GM18499 (cell line): ENCODE data around the gene CKM.
"Not testable (repeated sequence)": the region's sequence is repeated elsewhere in the genome, so short reads cannot be mapped to it uniquely, and the experiment has no call there.

Experiments
- ATAC-seq: cut with Tn5 transposase; IDR thresholded peaks from one replicate; pipeline ENCODE4 v1.9.1; 2021; ENCODE audit warnings: moderate number of reproducible peaks; ENCODE audit not compliant: insufficient read depth, unreplicated experiment

Gene CKM

DNA sequence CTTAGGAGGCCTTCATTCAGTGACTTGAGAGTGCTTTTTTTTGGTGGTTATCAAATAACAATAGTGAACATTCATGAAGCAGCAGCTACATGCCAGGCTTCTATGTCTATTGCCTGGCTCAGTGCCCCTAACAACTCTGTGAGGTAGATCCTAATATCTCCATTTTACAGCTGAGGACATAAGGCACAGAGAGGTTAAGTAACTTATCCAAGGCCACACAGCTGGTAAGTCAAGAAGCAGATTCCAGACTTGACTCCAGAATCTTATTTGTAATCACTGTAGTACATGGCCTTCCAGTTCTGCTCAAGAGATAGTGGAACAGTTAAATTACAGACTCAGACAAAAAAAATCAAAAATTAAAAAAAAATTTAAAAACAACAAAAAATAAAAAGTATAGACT lies 26.8 kb downstream of the CKM start:
- ATAC-seq = no peak

- no peak for ATAC-seq
Measured at GRCh38 chr19:45294291-45295029, 28.2 kb downstream of the CKM start.

DNA sequence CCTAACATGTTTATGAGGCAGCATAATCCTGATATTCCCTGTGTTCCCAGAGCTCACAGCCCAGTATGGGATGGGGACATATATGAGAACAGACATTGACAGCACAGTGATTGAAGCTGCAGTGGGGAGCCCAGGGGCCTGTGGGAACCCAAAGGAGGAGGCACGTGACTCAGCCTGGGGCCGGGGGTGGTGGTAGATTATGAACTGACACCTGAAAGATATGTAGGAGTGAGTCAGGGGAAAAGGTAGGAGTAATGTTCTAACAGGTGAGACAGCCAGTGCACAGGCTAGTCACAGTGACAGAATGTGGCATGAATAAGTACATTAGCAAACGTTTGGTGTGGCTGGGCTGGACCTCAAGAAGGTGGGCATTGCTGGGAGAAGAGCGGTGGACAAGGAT lies 29.0 kb downstream of the CKM start:
- ATAC-seq = no peak

GRCh38 chr19:45291834-45292233 lies 30.8 kb downstream of the CKM start:
- no peak for ATAC-seq

- no peak for ATAC-seq
Measured at GRCh38 chr19:45290381-45290931, 32.2 kb downstream of the CKM start.

DNA sequence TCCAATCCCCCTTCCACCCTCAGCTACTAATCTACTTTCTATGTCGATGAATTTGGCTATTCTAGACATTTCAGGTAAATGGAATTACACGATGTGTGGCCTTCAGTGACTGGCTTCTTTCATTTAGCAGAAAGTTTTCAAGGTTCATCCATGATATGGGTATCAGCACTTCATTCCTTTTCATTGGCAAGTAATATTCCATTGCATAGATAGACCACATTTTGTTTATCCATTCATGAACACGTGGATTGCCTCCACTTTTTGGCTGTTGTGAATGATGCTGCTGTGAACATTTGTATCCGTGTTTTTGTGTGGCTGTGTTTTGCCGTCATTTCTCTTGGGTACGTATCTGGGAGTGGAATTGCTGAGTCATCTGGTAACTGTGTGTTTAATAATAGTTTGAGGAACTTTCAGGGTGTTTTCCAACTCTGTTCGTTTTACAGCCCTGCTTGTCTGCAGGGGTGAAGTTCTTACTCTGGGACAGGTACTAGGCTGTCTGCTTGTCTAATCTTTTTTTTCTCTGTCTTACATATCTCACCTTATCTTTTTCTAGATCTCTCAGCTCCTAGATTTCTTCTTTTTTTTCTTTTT lies 39.1 kb downstream of the CKM start:
- ATAC-seq = no peak

- no peak for ATAC-seq
Measured at GRCh38 chr19:45280471-45280961, 42.2 kb downstream of the CKM start.

GRCh38 chr19:45279587-45280192 lies 43.0 kb downstream of the CKM start:
- ATAC-seq = no peak

GRCh38 chr19:45278087-45278486 lies 44.6 kb downstream of the CKM start:
- no peak for ATAC-seq

- ATAC-seq = no peak
Measured at GRCh38 chr19:45276284-45276687, 46.4 kb downstream of the CKM start.

DNA sequence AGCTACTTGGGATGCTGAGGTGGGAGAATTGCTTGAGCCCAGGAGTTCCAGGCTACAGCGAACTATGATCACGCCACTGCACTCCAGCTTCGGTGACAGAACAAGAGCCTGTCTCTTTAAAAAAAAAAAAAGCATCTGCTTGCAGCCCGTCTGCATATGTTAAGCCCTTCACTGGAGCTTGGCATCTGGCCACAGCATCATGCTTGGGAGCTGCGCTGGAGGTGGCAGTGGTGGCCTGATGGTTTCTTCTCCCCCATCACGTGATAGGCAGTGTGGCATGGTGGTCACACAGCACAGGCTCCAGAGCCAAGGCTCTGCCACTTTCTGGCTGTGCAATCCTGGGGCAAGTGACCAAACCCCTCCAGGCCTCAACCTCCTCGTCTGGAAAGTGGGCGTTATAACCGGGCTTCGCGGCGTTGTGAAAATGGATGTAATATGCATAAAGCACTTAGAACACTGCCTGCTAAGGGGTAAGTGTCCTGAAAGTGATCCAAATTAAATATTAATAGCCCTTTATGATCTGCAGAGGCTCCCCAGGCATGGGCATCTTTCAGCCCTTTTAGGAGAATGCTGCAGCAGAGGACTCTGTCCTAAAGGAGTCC lies 47.2 kb downstream of the CKM start:
- ATAC-seq = no peak

DNA sequence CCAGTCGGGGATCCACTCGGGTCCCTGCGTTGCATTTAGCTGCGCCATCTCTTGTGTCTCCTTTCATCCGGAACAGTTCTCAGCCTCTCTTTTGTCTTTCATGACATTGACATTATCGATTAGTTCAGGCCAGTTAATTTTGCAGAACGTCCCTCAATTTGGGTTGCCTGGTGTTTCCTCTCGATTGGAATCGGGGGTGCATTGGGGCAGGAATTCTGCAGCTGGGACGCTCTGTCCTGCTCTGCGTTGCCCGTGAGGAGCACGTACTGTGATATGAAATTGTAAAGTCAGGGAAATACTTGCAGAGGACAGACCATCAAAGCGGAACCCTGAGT lies 49.2 kb downstream of the CKM start:
- ATAC-seq = no peak

DNA sequence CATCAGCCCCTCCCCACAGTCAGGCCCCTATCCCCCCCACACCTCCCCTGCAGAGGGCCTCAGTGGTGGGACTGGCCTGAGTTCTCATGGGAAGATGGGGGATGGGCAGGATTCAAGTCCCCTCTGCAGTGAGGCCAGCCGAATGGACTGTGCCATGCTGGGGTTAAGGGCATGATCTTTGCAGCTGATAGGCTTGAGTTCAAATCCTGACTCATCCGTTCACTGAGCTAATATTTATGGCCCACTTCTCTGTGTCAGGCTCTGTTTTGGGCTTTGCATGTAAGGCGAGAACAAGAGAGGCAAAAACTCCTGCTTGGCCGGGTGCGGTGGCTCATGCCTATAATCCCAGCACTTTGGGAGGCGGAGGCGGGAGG lies 51.0 kb downstream of the CKM start:
- no peak for ATAC-seq

DNA sequence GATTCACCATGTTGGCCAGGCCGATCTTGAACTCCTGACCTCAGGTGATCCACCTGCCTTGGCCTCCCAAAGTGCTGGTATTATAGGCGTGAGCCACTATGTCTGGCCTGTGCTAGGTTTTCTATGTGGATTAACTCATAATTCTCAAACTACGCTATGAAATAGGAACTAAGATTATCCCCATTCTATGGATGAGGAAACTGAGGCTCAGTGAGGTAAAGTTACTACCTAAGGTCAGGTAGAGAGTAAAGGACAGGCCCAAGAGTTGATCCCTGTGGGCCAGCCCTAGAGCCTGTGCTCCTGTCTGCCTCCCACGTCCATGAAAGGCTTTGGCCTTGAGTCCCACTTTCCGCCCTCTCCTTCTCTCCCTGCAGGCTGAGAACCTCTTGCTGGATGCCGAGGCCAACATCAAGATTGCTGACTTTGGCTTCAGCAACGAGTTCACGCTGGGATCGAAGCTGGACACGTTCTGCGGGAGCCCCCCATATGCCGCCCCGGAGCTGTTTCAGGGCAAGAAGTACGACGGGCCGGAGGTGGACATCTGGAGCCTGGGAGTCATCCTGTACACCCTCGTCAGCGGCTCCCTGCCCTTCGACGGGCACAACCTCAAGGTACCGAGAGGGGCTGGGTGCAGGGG lies 51.5 kb downstream of the CKM start:
- ATAC-seq = no peak

DNA sequence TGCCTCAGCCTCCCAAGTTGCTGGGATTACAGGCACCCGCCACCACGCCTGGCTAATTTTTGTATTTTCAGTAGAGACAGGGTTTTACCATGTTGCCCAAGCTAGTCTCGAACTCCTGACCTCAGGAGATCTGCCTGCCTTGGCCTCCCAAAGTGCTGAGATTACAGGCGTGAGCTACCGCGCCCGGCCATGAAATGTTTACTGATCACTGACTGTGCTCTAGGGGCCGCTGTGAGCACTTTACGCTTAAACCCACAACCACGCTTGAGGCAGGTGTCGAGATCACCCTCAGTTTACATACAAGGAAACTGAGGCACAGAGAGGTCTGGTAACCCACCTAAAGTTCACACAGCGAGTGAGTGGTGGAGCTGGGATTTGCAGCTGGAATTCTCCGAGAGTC lies 52.7 kb downstream of the CKM start:
- ATAC-seq = not testable (repeated sequence)

DNA sequence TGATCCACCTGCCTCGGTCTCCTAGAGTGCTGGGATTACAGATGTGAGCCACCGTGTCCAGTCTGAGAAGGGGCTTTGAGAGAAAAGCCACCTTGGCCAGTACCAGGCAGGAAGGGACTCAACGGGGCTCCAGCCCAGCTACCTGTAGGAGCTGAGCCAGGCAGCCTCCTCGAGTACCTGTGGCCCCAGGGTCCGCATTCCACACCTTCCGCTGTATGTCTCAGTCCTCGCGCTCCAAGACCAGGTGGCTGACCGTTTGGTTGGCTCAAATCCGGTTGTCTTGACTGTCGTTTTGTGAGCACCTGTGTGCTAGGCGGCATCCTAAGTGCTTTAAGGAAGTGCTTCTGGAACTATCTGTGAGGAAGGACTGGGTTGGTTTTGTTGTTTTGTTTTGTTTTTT lies 55.4 kb downstream of the CKM start:
- no peak for ATAC-seq

DNA sequence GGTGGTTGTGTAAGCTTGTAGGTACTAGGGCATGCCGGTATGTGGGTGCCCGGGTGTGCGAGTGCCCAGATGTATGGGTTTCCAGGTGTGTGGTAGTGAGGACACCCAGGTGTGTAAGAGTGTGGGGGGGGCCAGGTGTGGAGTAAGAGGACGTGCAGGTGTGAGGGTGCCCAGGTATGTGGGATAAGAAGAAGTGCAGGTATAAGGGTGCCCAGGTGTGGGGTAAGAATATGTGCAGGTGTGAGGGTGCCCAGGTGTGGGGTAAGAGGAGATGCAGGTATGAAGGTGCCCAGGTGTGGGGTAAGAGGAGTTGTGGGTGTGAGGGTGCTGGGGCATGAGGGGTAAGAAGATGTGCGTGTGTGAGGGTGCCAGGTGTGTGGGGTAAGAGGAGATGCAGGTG lies 57.3 kb downstream of the CKM start:
- no peak for ATAC-seq

DNA sequence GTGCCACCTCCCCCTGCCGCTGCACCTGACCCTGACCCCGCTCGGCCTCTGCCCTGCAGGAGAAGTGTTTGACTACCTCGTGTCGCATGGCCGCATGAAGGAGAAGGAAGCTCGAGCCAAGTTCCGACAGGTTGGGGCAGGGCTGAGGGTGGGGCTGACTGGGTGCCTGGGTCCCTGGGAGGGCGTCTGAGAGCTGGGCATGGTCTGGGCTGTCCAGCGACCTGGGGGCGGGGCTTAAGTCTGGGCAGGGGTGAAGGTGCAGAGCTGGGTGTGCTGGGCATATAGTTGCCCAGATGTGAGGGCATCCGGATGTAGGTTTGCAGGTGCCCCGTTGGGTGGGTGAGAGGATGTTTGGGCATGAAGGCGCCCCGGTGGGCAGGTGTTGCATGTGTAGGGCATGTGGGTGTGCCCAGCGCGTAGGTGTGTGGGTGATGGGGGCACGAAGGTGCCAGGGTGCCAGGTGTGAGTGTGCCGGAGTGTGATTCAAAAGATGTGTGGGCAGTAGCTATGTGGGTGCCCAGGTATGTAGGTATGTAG lies 57.8 kb downstream of the CKM start:
- ATAC-seq = no peak

- no peak for ATAC-seq
Measured at GRCh38 chr19:45263013-45263412, 59.7 kb downstream of the CKM start.

DNA sequence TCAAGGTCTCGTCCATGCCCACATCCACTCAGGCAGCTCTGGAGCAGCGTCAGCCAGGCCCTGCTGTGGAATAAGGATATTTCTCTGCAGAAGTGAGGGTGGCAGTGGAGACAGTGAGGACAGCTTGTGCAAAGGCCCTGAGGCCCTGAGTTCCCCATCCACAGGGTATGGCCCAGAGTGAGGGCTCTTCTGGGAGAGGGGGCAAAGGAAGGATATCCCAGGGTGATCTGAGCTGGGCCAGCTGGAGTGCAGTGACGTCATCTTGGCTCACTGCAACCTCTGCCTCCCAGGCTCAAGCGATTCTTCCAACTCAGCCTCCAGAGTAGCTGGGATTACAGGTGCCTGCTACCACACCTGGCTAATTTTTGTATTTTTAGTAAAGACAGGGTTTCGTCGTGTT lies 60.1 kb downstream of the CKM start:
- no peak for ATAC-seq
